ENCODE results near the gene BST1.

BST1 gene

DNA sequence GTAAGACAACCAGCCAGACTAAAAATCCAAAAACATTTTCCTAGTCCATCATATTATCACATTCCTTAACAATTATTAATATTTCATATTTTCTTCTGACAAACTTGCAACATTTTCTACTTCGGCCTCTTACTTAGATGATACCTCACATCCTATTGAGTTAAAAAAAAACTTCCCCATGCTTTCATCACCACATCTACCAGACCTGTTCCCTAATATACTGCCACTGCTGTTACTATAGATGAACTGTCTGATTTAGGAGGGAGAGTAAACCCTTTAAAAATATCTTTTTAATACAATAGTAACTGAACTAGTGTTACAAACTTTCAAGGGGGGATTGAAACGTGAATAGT lies 19.7 kb upstream of the BST1 start:
- FAIRE-seq = no peak
- TF ChIP-seq, protein P1, sequence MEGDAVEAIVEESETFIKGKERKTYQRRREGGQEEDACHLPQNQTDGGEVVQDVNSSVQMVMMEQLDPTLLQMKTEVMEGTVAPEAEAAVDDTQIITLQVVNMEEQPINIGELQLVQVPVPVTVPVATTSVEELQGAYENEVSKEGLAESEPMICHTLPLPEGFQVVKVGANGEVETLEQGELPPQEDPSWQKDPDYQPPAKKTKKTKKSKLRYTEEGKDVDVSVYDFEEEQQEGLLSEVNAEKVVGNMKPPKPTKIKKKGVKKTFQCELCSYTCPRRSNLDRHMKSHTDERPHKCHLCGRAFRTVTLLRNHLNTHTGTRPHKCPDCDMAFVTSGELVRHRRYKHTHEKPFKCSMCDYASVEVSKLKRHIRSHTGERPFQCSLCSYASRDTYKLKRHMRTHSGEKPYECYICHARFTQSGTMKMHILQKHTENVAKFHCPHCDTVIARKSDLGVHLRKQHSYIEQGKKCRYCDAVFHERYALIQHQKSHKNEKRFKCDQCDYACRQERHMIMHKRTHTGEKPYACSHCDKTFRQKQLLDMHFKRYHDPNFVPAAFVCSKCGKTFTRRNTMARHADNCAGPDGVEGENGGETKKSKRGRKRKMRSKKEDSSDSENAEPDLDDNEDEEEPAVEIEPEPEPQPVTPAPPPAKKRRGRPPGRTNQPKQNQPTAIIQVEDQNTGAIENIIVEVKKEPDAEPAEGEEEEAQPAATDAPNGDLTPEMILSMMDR (IDR thresholded peaks at IDR 0.05; ENCODE audit: insufficient read depth, missing control alignments) = no peak
- DNase-seq (ENCODE audit: insufficient read length, low spot score) = no peak

DNA sequence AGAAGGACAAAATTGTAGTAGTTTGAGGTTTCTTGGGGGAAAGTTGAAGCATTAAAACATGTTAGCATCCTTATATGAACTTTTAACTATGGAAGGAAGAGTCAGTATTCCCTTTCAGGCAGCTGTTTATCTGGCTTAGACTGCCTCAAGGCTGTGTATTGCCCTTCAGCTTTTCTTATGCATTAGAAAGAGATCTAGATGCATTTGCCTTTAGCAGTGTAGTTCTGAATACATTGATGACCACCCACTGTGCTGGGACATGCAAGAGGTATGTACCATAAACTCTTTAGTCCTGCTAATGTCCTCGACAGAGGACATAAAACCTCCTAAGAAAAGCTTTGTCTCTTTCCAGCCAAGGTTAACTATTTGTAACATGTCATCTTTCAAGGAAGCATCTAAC lies 18.4 kb upstream of the BST1 start:
- DNase-seq (ENCODE audit: insufficient read length, low spot score) = no peak
- TF ChIP-seq, protein P1 (IDR thresholded peaks at IDR 0.05; ENCODE audit: insufficient read depth, missing control alignments) = no peak
- FAIRE-seq = no peak

DNA sequence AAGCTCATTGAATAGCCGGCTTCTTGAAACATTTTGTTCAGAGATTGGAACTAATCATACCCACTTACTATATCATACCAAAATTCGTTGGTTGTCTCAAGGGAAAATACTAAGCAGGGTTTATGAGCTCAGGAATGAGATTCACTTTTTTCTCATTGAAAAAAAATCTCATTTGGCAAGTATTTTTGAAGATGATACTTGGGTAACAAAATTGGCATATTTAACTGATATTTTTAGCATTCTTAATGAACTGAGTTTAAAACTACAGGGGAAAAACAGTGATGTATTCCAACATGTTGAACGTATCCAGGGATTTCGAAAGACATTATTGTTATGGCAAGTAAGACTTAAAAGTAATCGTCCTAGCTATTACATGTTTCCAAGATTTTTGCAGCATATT lies 14.8 kb upstream of the BST1 start:
- TF ChIP-seq, protein P1 (IDR thresholded peaks at IDR 0.05; ENCODE audit: insufficient read depth, missing control alignments) = no peak
- FAIRE-seq (no peak), DNase-seq (ENCODE audit: insufficient read length, low spot score) (no peak)

DNA sequence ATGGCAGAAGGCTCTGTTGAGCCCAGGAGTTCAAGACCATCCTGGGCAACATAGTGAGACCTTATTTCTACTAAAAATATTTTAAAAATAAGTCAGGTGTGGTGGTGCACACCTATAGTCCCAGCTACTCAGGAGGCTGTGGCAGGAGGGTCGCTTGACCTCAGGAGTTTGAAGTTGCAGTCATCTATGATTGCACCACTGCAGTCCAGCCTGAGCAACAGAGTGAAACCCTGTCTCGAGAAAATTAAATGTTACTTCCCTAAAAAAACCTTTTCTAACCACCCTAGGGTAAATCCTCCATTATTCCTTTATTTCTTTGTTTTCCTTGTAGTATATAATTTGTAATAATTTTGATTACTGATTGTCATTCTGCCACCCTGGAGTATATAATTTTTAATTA lies 13.3 kb upstream of the BST1 start:
- FAIRE-seq (no peak), DNase-seq (ENCODE audit: insufficient read length, low spot score) (no peak)
- TF ChIP-seq, protein P1 (IDR thresholded peaks at IDR 0.05; ENCODE audit: insufficient read depth, missing control alignments) = no peak

DNA sequence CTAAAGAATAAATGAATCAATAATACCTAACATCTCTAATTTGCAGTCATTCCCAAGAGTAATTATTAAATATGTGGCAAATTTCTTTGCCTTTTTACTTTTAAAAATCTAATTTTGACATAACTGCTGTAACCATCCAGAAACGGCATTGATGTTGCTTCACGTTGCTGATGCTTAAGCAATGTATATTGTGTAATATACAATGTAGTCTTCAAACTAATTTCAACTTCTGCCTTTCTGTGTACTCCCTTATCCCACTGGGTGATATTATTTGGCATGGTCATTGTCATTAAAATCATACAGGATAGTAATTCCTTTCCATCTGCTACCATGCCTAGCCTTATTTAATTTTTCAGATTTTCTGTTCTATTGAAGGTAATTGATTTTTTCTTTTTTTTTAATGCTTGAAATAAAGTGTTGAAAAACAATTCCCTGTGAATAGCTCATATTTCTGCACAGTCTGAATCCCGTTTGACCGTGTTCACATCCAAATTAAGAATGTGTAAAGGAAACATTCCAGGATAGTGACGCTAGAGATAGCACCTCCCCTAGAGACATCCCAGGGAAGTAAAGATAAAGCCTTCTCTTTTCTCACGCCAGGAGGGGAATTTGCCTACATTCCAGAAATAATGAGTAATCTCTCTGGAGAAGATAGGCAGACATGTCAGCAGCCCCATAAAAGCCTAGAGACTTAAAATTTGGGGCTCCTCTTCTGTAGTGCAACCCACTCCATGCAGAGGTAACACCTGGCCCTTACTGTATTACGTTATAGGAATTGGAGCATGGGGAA lies 12.7 kb upstream of the BST1 start:
- FAIRE-seq = no peak

DNA sequence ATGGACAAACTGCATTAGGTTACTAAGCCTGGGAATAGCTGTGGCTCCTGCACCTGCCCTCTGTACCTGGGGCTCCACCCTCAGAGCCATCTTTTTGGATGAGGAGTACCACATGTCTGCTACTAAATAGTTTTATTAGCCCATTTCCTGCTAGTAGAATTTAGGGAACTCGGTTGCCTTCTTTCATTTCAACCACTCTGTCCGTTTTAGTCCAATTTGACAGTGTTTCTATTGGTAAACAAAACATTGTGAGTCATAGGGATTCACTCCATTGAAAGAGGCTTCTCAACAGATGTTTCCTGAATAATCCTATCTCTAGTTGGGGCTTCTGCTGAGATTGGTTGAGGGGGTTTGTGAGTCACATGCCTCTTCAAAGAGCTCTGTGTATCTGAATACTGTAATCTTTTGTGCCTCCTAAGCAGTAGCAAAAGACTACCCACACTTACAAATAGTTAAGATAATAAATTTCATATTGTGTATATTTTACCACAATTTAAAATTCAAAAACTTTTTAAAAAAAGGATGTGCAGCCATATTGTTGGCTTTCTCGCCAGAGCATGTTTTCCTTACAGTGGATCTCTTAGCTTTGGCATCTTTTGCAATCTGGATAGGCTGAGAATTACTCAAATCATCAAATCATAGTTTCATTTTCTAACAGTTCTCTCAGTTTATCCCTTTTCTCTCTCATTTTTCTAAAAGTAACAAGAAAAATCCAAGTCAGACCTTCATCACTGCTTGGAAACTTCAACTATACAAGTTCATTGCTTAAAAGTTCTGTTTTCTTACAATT lies 11.3 kb upstream of the BST1 start:
- FAIRE-seq (no peak), DNase-seq (ENCODE audit: insufficient read length, low spot score) (no peak)
- TF ChIP-seq, protein P1 (IDR thresholded peaks at IDR 0.05; ENCODE audit: insufficient read depth, missing control alignments) = no peak

More for the DNA sequence above, 12.7 kb upstream of the BST1 start:
- no peak for DNase-seq (ENCODE audit: insufficient read length, low spot score)
- TF ChIP-seq, protein P1 (IDR thresholded peaks at IDR 0.05; ENCODE audit: insufficient read depth, missing control alignments) = no peak

DNA sequence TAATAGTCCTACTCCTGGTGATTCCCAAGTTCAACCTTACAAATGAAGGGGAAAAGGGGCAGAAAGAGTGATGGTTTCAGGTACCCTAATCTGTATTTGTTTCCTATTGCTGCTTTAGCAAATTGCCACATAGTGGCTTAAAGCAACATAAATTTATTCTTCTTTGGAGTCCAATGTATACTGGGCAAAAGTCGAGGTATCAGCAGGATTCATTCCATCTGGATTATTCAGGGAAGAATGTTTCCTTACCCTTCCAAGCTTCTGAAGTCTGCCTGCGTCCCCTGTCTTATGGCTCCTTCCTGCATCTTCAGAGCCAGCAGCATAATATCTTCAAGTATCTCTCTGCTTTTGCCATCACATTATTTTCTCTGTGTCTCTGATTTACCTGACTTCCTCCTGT lies 10.3 kb upstream of the BST1 start:
- TF ChIP-seq, protein P1 (IDR thresholded peaks at IDR 0.05; ENCODE audit: insufficient read depth, missing control alignments) = no peak

More for the DNA sequence above, 10.3 kb upstream of the BST1 start:
- FAIRE-seq = no peak
- no peak for DNase-seq (ENCODE audit: insufficient read length, low spot score)
